MCF 10A (cell line): Measurements from ENCODE around the gene CDC42EP5. TPM values are rescaled to one million over a fixed set of nuclear protein-coding genes. Genes with fewer than 3 reads are reported as not detected.
A peak's percentile ranks its signal among the peaks of the same experiment; 100 is the strongest.

Source experiments
- BruUV-seq: library from RNA; stranded (reverse); fragments of 400-500 nt; replicated peaks from 2 replicates; lab custom pipeline; 2021; lab: Mats Ljungman, UMichigan
- CTCF ChIA-PET: fragments of 300-600 bp; sonication (Branson Sonifier 250); formaldehyde crosslinking; extraction: SDS; loops from one replicate; lab custom pipeline; 2021; ENCODE audit warnings: antibody characterized with exemption, inconsistent platforms; lab: Yijun Ruan, JAX
- POLR2A ChIA-PET: fragments of 300-600, 350-650 bp; sonication (Branson Sonifier 250); formaldehyde crosslinking; extraction: SDS; loops from one replicate; lab custom pipeline; 2020; ENCODE audit warnings: antibody characterized with exemption, inconsistent platforms; lab: Yijun Ruan, JAX
- DNase-seq: peaks from one replicate; pipeline ENCODE4 v3.0.0-alpha.2; 2018; ENCODE audit not compliant: unreplicated experiment
- H3K27ac Mint-ChIP-seq: one replicate; pipeline ENCODE4 v1.8.0; 2022; ENCODE audit warnings: mild to moderate bottlenecking, low read depth, mixed read lengths; ENCODE audit not compliant: unreplicated experiment
- H3K27me3 Mint-ChIP-seq: one replicate; pipeline ENCODE4 v1.8.0; 2022; ENCODE audit warnings: mixed read lengths; ENCODE audit not compliant: insufficient read depth, unreplicated experiment
- H3K36me3 Mint-ChIP-seq: one replicate; pipeline ENCODE4 v1.8.0; 2022; ENCODE audit warnings: mild to moderate bottlenecking, moderate library complexity, mixed read lengths; ENCODE audit not compliant: insufficient read depth, unreplicated experiment
- H3K4me1 Mint-ChIP-seq: one replicate; pipeline ENCODE4 v1.8.0; 2022; ENCODE audit warnings: mixed read lengths; ENCODE audit not compliant: insufficient read depth, unreplicated experiment
- H3K4me3 Mint-ChIP-seq: one replicate; pipeline ENCODE4 v1.8.0; 2022; ENCODE audit warnings: mild to moderate bottlenecking, moderate library complexity, mixed read lengths; ENCODE audit not compliant: unreplicated experiment
- H3K9me3 Mint-ChIP-seq: one replicate; pipeline ENCODE4 v1.8.0; 2022; ENCODE audit warnings: mixed read lengths; ENCODE audit not compliant: unreplicated experiment
- intact Hi-C: fragments of 100-400 bp; cut with micrococcal nuclease; formaldehyde crosslinking; loops from 2 replicates; pipeline ENCODE4 v1.14.1; 2022
- total RNA-seq: library from RNA; stranded (reverse); gene quantifications from 2 replicates; pipeline ENCODE4 v1.2.3, GENCODE V29; 2022
- TF ChIP-seq, protein P1 (sequence below): fragments of 200-600 bp; IDR thresholded peaks from one replicate; pipeline ENCODE4 v1.8.0; 2022; ENCODE audit warnings: antibody characterized with exemption, mild to moderate bottlenecking; ENCODE audit not compliant: unreplicated experiment

The CDC42EP5 gene
- total RNA-seq, 1 experiment from 2014 or later = 3.0 TPM

DNA sequence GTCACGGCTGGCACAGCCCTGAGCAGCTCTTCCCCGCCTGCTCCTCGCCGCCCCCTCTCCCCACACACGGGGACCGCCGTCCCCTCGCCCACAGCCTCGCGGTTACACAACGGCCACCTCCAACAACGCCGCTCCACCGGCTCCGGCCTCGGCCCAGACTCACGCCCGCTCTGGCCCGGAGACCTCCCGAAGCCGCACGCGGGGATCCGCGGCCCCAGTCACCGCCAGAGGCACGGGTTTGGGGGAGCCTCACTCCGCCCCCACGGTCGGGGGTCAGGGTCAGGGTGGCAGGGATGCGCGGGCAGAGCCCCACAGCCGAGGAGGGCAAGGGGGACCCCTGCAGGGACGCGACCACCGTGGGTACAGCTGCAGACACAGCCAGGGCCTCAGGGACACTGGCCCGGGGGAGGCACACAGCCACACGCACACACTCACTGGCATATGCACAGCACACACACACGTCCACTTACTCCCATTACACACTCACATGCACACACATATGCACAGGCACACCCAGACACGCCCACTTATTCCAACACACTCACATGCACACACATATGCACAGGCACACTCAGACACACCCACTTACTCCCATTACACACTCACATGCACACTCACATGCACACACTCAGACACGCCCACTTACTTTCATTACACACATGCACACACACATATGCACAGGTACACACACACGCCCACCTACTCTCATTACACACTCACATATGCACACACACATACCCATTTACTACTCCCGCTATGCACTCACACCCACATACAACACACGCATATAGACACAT, 56.2 kb downstream of the CDC42EP5 start:
- CTCF ChIA-PET = interaction anchor here (0.6 to 1.4 kb wide), 2 partner anchors 12 to 26 kb away, joined by 3 to 4 read pairs; no protein-coding TSS in a partner anchor
- Mint-ChIP-seq H3K4me1 (no peaks in the 10 kb centered on the region), H3K36me3 (no peaks in the 10 kb centered on the region), H3K27ac (no peak overlapping the region), H3K27me3 (peaks cover 31% of the 10 kb centered on the region), H3K4me3 (no peak overlapping the region), H3K9me3 (peaks cover 23% of the 10 kb centered on the region)
- TF ChIP-seq, protein P1, sequence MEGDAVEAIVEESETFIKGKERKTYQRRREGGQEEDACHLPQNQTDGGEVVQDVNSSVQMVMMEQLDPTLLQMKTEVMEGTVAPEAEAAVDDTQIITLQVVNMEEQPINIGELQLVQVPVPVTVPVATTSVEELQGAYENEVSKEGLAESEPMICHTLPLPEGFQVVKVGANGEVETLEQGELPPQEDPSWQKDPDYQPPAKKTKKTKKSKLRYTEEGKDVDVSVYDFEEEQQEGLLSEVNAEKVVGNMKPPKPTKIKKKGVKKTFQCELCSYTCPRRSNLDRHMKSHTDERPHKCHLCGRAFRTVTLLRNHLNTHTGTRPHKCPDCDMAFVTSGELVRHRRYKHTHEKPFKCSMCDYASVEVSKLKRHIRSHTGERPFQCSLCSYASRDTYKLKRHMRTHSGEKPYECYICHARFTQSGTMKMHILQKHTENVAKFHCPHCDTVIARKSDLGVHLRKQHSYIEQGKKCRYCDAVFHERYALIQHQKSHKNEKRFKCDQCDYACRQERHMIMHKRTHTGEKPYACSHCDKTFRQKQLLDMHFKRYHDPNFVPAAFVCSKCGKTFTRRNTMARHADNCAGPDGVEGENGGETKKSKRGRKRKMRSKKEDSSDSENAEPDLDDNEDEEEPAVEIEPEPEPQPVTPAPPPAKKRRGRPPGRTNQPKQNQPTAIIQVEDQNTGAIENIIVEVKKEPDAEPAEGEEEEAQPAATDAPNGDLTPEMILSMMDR = no peak
- intact Hi-C loops = no loop called here
- no TSS peak for BruUV-seq
- POLR2A ChIA-PET = no interaction called here
- DNase-seq = no peak

DNA sequence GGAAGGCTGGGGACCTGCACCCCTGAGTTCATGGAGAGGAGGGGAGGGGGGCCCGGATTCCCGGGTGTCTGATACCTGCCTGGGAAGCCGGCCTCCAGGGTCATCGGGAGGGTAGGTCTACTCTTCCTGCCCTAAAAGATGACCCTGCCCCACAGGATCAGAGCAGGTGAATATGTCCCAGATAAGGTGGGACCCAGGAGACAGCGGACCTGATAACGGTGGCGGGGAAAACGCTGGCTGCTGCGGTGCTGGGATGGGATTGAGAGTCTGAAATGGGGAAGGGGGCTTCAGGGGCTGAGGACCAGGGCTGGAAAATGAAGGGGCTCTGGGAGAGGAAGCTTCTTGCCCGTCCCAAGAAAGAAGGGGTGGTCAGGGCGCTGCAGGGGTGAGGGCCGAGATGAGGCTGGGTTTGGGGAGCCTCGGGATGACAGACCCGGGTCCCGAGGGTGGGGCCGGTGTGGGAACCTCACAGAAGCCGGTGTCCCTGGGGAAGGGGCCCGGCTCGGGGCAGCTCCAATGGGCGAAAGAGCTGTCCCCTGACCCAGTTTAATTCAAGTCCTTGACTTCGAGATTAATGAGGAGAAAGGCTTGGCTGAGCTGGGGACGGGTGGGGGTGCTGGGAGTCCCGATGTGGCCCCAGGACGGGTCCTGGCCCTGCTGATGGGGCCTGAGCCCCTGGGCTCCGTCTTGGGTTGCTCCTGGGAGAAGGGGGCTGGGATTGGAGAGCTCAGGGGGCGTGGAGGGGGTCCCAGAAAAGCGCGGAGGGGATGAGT, 57.0 kb downstream of the CDC42EP5 start:
- intact Hi-C loops = no loop called here
- Mint-ChIP-seq H3K27me3 (peaks cover 31% of the 10 kb centered on the region), H3K27ac (no peak overlapping the region), H3K4me1 (no peaks in the 10 kb centered on the region), H3K9me3 (peaks cover 26% of the 10 kb centered on the region), H3K36me3 (no peaks in the 10 kb centered on the region), H3K4me3 (no peak overlapping the region)
- DNase-seq = no peak
- BruUV-seq = no TSS peak
- POLR2A ChIA-PET = no interaction called here
- TF ChIP-seq, protein P1 = no peak
- CTCF ChIA-PET = interaction anchor here (0.6 to 1.4 kb wide), 3 partner anchors 11 to 25 kb away, joined by 3 to 5 read pairs (median 4); no protein-coding TSS in a partner anchor

DNA sequence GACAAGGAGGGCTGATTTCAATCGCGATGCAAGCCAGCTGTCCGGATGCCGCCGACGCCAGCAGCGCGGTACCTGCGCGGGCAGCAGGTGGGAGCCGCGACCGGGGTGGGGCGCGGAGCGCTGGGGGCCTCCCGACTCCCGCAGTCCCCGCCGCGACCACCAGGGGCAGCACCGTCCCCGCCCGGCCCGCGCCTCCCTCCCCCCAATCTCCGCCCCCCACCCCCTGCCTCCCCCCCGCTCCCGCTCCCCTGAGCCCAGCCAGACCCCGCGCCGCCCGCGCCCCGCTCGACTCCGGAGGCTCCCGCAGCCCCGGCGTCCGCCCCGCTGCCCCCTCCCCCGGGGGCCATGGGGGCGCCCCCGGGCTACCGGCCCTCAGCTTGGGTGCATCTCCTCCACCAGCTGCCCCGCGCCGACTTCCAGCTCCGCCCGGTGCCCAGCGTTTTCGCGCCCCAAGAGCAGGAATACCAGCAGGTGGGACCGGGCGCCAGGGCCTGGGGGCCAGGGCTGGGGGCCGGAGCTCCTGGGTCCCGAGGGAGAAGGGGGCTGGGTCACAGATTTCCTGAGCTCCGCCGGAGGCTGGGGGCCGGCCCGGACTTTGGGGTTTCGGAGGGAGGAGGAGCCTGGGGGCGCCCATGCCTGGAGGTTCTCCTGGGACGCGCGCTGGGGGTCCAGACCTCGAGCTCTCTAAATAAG, 57.7 kb downstream of the CDC42EP5 start, which contains the start of gene TTYH1:
Gene TTYH1, plus strand, starts transcription at position 257 of the 693 bp plus-strand sequence. Its CDS starts 89 bp downstream, at position 346.
- DNase-seq = no peak
- Mint-ChIP-seq H3K9me3 (peaks cover 32% of the 10 kb centered on the region), H3K36me3 (no peaks in the 10 kb centered on the region), H3K27ac (no peak within 1 kb of the TSS), H3K4me1 (no peaks in the 10 kb centered on the region), H3K4me3 (no peak within 1 kb of the TSS), H3K27me3 (peaks cover 31% of the 10 kb centered on the region)
- TF ChIP-seq, protein P1 = peak; percentile 16
- CTCF ChIA-PET = interaction anchor here (0.8 to 1.4 kb wide), 2 partner anchors 13 to 24 kb away, joined by 4 to 5 read pairs; no protein-coding TSS in a partner anchor
- intact Hi-C loops = no loop called here
- BruUV-seq = no TSS peak
- POLR2A ChIA-PET = interaction anchor here (0.6 kb wide), 1 partner anchor 103 kb away, joined by 4 read pairs; no protein-coding TSS in a partner anchor

Other genes starting within 250 kb of the CDC42EP5 start
- not detected in 2 replicates for gene LILRA6, start 230.5 kb downstream of the CDC42EP5 start, total RNA-seq
- not detected in 2 replicates for gene LILRB5, start 216.0 kb downstream of the CDC42EP5 start, total RNA-seq
- gene LILRB2, start 192.2 kb downstream of the CDC42EP5 start, total RNA-seq = not detected in 2 replicates
- gene LILRA5, start 160.1 kb downstream of the CDC42EP5 start, total RNA-seq = not detected in 2 replicates
- gene LILRA4, start 134.1 kb downstream of the CDC42EP5 start, total RNA-seq = not detected in 2 replicates
- not detected in 2 replicates for gene LAIR1, start 108.4 kb downstream of the CDC42EP5 start, total RNA-seq
- not detected in 2 replicates for gene TTYH1, start 57.8 kb downstream of the CDC42EP5 start, total RNA-seq
- gene LENG8, start 24.1 kb downstream of the CDC42EP5 start, total RNA-seq = 238 and 249 TPM in 2 replicates
- gene LENG9, start 9.5 kb downstream of the CDC42EP5 start, total RNA-seq = 6.9 and 9.3 TPM in 2 replicates
- not detected in 2 replicates for gene LAIR2, start 29.5 kb upstream of the CDC42EP5 start, total RNA-seq
- not detected in 2 replicates for gene LILRA2, start 100.5 kb upstream of the CDC42EP5 start, total RNA-seq
- gene LILRA1, start 120.3 kb upstream of the CDC42EP5 start, total RNA-seq = not detected in 2 replicates
- gene LILRB1, start 157.2 kb upstream of the CDC42EP5 start, total RNA-seq = not detected in 2 replicates
- not detected in 2 replicates for gene LILRB4, start 189.7 kb upstream of the CDC42EP5 start, total RNA-seq